ENCODE measurements around the gene SSBP1. TPM values are rescaled to one million over a fixed set of nuclear protein-coding genes. Genes with fewer than 3 reads are reported as not detected.

The SSBP1 gene
- total and polyA plus RNA-seq, 4 donors = 68.0 to 147 (median 80.1) TPM

DNA sequence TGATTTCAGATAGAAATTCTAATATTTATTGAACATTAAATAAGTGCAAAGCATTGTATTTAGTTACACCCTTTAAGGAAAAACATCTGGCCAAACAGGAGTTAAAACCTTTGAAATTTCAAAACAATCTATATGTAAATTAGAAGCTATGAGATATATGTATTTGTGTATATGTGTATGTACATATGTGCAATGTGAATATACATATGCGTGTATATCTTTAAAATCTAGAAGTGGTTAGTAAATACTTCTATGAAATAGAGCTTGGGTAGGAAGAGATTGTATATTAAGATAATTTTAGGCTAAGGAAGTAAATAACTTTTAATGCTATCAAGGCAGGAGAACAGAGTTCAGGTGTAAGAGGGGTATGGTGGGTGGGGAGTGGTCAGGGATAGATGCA is 20.7 kb upstream of the SSBP1 start:
- WGBS = 99% methylated on average over 1 of the region's 1 CpG
- no peak overlapping the region for H3K9ac ChIP-seq (ENCODE audit: low read depth in 1 of 2, low read length in 2 of 2)
- DNase-seq (ENCODE audit: low spot score) = no peak

More for the DNA sequence above, 20.7 kb upstream of the SSBP1 start:
- no peaks in the 10 kb centered on the region for H3K27me3 ChIP-seq (ENCODE audit: control insufficient read depth in 4 of 4, insufficient read depth in 4 of 4, low read length in 3 of 4)
- no peaks in the 10 kb centered on the region for H3K4me1 ChIP-seq (ENCODE audit: control insufficient read depth in 4 of 4, insufficient read depth in 4 of 4, low read length in 3 of 4)
- TF ChIP-seq RXRA (IDR thresholded peaks at IDR 0.05) (no peak), JUND (IDR thresholded peaks at IDR 0.05) (no peak), NR2F2 (IDR thresholded peaks at IDR 0.05) (no peak), HNF4G (IDR thresholded peaks at IDR 0.05) (no peak), HNF4A (conservative IDR thresholded peaks at IDR 0.05) (no peak), REST (IDR thresholded peaks at IDR 0.05) (no peak), GABPA (IDR thresholded peaks at IDR 0.05 in 1 of 2, conservative IDR thresholded peaks at IDR 0.05 in 1 of 2) (no peak), SP1 (IDR thresholded peaks at IDR 0.05) (no peak), MAX (IDR thresholded peaks at IDR 0.05) (no peak), EGR1 (IDR thresholded peaks at IDR 0.05; ENCODE audit: low read depth in 2 of 2) (no peak), RAD21 (IDR thresholded peaks at IDR 0.05) (no peak), ATF3 (IDR thresholded peaks at IDR 0.05) (no peak), ZBTB33 (IDR thresholded peaks at IDR 0.05) (no peak)
- TF ChIP-seq, protein P1, sequence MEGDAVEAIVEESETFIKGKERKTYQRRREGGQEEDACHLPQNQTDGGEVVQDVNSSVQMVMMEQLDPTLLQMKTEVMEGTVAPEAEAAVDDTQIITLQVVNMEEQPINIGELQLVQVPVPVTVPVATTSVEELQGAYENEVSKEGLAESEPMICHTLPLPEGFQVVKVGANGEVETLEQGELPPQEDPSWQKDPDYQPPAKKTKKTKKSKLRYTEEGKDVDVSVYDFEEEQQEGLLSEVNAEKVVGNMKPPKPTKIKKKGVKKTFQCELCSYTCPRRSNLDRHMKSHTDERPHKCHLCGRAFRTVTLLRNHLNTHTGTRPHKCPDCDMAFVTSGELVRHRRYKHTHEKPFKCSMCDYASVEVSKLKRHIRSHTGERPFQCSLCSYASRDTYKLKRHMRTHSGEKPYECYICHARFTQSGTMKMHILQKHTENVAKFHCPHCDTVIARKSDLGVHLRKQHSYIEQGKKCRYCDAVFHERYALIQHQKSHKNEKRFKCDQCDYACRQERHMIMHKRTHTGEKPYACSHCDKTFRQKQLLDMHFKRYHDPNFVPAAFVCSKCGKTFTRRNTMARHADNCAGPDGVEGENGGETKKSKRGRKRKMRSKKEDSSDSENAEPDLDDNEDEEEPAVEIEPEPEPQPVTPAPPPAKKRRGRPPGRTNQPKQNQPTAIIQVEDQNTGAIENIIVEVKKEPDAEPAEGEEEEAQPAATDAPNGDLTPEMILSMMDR (IDR thresholded peaks at IDR 0.05; ENCODE audit: low read depth, low read length, missing input control) = no peak
- H3K9me3 ChIP-seq (ENCODE audit: control insufficient read depth in 4 of 4, low read length in 3 of 4) = no peaks in the 10 kb centered on the region
- H3K27ac ChIP-seq (ENCODE audit: low read depth in 1 of 2, low read length in 2 of 2) = no peak overlapping the region
- no peaks in the 10 kb centered on the region for H3K36me3 ChIP-seq (ENCODE audit: control insufficient read depth in 4 of 4, insufficient read depth in 3 of 4, low read depth in 1 of 4, low read length in 3 of 4)
- H3K4me3 ChIP-seq (ENCODE audit: low read depth in 1 of 3, low read length in 3 of 3) = no peak overlapping the region

Data from liver (tissue), 9 donors.